ENCODE measurements around the gene PEX14. TPM values are rescaled to one million over a fixed set of nuclear protein-coding genes. Genes with fewer than 3 reads are reported as not detected.

The PEX14 gene
- total RNA-seq, 1 experiment from 2014 or later, result 27.3 TPM

DNA sequence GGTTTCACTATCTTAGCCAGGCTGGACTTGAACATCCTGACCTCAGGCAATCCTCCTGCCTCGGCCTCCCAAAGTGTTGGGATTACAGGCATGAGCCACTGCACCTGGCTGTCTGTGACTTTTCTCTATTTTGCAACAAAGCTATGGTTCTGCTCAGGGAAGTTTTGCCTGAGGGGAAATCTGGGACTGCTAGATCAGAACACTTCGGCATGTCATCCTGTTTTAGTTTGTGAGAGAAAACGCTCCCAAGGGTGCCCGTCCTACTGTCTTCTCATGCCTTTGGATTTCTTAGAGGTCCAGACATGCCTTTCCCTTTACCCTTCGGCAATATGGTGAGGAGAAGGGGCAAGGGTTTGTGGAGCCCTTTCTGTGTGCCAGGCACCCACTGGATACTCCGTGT is 30.5 kb upstream of the PEX14 start:
- no peak for ATAC-seq
- no peaks in the 10 kb centered on the region for H3K4me1 Mint-ChIP-seq
- H3K4me3 Mint-ChIP-seq, result no peak overlapping the region
- H3K27ac Mint-ChIP-seq, result peak overlapping the region; percentile 36; the same call in 1 of the 2 replicates
- H3K36me3 Mint-ChIP-seq, result peaks cover 6% of the 10 kb centered on the region; the same call in 1 of the 2 replicates
- TF ChIP-seq, protein P1, sequence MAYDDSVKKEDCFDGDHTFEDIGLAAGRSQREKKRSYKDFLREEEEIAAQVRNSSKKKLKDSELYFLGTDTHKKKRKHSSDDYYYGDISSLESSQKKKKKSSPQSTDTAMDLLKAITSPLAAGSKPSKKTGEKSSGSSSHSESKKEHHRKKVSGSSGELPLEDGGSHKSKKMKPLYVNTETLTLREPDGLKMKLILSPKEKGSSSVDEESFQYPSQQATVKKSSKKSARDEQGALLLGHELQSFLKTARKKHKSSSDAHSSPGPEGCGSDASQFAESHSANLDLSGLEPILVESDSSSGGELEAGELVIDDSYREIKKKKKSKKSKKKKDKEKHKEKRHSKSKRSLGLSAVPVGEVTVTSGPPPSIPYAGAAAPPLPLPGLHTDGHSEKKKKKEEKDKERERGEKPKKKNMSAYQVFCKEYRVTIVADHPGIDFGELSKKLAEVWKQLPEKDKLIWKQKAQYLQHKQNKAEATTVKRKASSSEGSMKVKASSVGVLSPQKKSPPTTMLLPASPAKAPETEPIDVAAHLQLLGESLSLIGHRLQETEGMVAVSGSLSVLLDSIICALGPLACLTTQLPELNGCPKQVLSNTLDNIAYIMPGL (CRISPR knock-in tag; IDR thresholded peaks at IDR 0.05), result no peak
- TF ChIP-seq, protein P2, sequence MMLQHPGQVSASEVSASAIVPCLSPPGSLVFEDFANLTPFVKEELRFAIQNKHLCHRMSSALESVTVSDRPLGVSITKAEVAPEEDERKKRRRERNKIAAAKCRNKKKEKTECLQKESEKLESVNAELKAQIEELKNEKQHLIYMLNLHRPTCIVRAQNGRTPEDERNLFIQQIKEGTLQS (CRISPR knock-in tag; conservative IDR thresholded peaks at IDR 0.05), result no peak
- TF ChIP-seq CREB1 (CRISPR knock-in tag; IDR thresholded peaks at IDR 0.05) (no peak), ETV6 (CRISPR knock-in tag; IDR thresholded peaks at IDR 0.05) (no peak), SMAD3 (CRISPR knock-in tag; IDR thresholded peaks at IDR 0.05; ENCODE audit: borderline replicate concordance) (no peak)
- TF ChIP-seq, protein P3, sequence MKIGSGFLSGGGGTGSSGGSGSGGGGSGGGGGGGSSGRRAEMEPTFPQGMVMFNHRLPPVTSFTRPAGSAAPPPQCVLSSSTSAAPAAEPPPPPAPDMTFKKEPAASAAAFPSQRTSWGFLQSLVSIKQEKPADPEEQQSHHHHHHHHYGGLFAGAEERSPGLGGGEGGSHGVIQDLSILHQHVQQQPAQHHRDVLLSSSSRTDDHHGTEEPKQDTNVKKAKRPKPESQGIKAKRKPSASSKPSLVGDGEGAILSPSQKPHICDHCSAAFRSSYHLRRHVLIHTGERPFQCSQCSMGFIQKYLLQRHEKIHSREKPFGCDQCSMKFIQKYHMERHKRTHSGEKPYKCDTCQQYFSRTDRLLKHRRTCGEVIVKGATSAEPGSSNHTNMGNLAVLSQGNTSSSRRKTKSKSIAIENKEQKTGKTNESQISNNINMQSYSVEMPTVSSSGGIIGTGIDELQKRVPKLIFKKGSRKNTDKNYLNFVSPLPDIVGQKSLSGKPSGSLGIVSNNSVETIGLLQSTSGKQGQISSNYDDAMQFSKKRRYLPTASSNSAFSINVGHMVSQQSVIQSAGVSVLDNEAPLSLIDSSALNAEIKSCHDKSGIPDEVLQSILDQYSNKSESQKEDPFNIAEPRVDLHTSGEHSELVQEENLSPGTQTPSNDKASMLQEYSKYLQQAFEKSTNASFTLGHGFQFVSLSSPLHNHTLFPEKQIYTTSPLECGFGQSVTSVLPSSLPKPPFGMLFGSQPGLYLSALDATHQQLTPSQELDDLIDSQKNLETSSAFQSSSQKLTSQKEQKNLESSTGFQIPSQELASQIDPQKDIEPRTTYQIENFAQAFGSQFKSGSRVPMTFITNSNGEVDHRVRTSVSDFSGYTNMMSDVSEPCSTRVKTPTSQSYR (CRISPR knock-in tag; IDR thresholded peaks at IDR 0.05), result no peak
- TF ChIP-seq, protein P4, sequence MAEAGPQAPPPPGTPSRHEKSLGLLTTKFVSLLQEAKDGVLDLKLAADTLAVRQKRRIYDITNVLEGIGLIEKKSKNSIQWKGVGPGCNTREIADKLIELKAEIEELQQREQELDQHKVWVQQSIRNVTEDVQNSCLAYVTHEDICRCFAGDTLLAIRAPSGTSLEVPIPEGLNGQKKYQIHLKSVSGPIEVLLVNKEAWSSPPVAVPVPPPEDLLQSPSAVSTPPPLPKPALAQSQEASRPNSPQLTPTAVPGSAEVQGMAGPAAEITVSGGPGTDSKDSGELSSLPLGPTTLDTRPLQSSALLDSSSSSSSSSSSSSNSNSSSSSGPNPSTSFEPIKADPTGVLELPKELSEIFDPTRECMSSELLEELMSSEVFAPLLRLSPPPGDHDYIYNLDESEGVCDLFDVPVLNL (CRISPR knock-in tag; IDR thresholded peaks at IDR 0.05; ENCODE audit: borderline replicate concordance, low read depth), result no peak
- TF ChIP-seq, protein P5, sequence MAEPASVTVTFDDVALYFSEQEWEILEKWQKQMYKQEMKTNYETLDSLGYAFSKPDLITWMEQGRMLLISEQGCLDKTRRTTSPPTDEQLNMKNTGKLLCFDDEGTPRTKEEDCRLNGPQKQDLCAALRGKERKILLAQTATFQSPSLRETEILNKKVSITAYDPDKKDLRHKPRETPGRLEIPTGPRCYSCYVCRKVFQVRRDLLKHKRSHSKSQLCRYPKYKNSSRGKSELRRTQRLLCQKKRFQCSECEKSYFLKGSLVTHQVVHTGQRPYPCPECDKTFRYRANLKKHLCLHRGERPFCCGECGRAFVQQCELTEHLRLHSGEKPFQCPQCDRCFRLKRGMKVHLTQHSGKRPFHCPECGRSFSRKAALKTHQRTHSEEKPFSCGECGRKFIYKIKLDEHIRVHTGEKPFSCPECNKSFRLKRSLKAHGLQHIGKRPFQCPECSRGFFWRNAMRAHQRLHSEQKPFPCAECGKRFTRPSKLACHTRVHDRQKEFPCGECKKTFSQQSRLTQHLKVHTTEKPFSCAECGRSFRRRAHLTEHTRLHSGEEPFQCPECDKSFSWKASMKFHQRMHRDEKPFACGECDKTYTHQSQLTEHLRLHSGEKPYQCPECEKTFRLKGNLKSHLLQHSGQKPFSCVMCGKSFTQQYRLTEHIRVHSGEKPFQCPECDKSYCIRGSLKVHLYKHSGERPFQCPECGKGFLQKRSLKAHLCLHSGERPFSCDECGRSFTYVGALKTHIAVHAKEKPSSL (CRISPR knock-in tag; conservative IDR thresholded peaks at IDR 0.05), result no peak
- TF ChIP-seq, protein P6, sequence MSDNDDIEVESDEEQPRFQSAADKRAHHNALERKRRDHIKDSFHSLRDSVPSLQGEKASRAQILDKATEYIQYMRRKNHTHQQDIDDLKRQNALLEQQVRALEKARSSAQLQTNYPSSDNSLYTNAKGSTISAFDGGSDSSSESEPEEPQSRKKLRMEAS (CRISPR knock-in tag; IDR thresholded peaks at IDR 0.05), result no peak
- TF ChIP-seq, protein P7, sequence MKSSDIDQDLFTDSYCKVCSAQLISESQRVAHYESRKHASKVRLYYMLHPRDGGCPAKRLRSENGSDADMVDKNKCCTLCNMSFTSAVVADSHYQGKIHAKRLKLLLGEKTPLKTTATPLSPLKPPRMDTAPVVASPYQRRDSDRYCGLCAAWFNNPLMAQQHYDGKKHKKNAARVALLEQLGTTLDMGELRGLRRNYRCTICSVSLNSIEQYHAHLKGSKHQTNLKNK (CRISPR knock-in tag; IDR thresholded peaks at IDR 0.05), result no peak
- ChIA-PET CTCF (interaction anchor here (0.7 to 2.6 kb wide), 2 partner anchors 14 to 206 kb away, joined by 3 to 14 read pairs; partner anchors contain the start of gene CENPS), POLR2A (interaction anchor here (0.7 kb wide), 1 partner anchor 48 kb away, joined by 6 read pairs; no protein-coding TSS in a partner anchor)
- DNase-seq (ENCODE audit: low spot score), result no peak
- no peaks in the 10 kb centered on the region for H3K9me3 Mint-ChIP-seq
- H3K27me3 Mint-ChIP-seq (ENCODE audit: low read depth), result no peaks in the 10 kb centered on the region

DNA sequence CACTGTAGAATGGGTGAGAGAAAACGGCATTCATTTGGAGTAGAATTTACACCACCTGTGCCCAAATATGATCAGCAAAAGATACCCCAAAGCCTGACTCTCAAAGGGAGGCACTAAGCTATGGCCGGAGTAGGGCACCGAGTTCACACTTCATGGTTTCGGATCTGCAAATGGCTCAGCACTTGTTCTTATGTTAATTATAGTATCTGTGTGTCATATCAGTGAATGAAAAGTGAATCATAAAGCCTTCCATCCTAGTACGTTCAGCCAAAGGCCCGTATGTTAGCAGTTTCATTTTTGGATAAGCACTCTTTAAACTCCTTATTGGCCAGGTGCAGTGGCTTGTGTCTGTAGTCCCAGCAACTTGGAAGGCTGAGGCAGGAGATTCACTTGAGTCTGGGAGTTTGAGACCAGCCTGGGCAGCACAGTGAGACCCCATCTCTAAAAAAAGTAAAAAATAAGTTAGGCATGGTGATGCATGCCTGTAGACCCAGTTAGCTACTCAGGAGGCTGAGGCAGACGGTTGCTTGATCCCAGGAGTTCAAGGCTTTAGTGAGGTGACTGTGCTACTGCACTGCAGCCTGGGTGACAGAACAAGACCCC is 29.9 kb upstream of the PEX14 start:
- Mint-ChIP-seq H3K4me3 (no peak overlapping the region), H3K36me3 (peaks cover 6% of the 10 kb centered on the region; the same call in 1 of the 2 replicates), H3K27me3 (ENCODE audit: low read depth) (no peaks in the 10 kb centered on the region), H3K9me3 (no peaks in the 10 kb centered on the region), H3K4me1 (peaks cover 3% of the 10 kb centered on the region), H3K27ac (peak overlapping the region; percentile 36; the same call in 1 of the 2 replicates)
- 0 out of 2 replicates have a peak, but pooled peaks have one; percentile 16 for TF ChIP-seq ZNF121 (CRISPR knock-in tag; IDR thresholded peaks at IDR 0.05)
- TF ChIP-seq TP53 (CRISPR knock-in tag; IDR thresholded peaks at IDR 0.05), result no peak
- no peak for TF ChIP-seq ESRRA (CRISPR knock-in tag; IDR thresholded peaks at IDR 0.05; ENCODE audit: borderline replicate concordance)
- ChIA-PET CTCF (no interaction called here), POLR2A (no interaction called here)
- DNase-seq (ENCODE audit: low spot score), result no peak
- ATAC-seq, result no peak

All from WTC11 (cell line).